ENCODE data around the gene ZNF280B.
A peak's percentile ranks its signal among the peaks of the same experiment; 100 is the strongest.
"Not testable (repeated sequence)": the region's sequence is repeated elsewhere in the genome, so short reads cannot be mapped to it uniquely, and the experiment has no call there.

Gene ZNF280B

DNA sequence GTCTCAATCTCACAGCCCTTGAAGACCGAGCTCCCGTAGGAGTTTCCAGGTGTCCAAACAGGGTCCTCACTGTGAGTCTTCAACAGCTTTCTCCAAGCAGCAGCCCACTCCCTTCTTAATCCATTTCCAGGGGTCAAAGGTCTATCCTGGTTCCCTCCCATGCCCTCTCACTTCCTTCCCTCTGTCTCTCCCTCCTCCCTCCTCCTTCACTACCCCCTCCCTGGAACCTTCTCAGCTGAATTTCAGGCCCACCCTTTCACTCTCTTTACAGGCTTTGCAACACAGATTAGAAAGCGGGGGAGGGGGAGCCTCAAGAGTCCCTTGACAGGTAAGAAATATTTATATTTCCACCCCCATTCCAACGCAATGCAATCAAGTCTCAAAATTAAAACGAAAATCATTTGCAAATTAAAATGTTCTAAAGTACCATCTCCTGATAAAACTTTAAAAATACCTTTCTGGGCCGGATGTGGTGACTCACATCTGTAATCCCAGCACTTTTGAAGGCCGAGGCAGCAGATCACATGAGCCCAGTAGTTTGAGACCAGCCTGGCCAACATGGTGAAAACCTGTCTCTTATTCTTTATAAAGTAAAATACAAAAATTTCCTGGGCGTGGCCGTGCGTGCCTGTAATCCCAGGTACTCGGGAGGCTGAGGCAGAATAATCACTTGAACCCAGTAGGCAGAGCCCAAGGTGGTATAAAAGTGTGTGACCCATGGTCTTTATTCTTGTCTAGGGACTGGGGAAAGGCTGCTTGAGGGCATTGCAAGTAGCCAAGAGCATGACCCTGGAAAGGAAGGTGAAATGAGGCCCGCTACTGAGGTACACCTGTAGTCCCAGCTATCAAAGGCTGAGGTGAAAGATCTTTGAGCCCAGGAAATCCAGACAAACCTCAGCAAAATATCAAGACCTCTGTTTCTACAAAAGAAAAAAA is 12.4 kb upstream of the ZNF280B start:
- H3K27ac ChIP-seq (ENCODE audit: low read depth, low read length): no peak overlapping the region
- H3K4me1 ChIP-seq (ENCODE audit: control insufficient read depth, insufficient read depth, low read length, unreplicated experiment): no peaks in the 10 kb centered on the region
- H3K79me2 ChIP-seq (ENCODE audit: control insufficient read depth, insufficient read depth, low read length, unreplicated experiment): no peaks in the 10 kb centered on the region
- no peaks in the 10 kb centered on the region for H3K36me3 ChIP-seq (ENCODE audit: insufficient read depth, low read length)
- no peak overlapping the region for H3K4me3 ChIP-seq (ENCODE audit: low read depth, low read length)
- no peak overlapping the region for H2AFZ ChIP-seq (ENCODE audit: low read length, unreplicated experiment)
- H3K27me3 ChIP-seq (ENCODE audit: insufficient read depth, low read length): no peaks in the 10 kb centered on the region

DNA sequence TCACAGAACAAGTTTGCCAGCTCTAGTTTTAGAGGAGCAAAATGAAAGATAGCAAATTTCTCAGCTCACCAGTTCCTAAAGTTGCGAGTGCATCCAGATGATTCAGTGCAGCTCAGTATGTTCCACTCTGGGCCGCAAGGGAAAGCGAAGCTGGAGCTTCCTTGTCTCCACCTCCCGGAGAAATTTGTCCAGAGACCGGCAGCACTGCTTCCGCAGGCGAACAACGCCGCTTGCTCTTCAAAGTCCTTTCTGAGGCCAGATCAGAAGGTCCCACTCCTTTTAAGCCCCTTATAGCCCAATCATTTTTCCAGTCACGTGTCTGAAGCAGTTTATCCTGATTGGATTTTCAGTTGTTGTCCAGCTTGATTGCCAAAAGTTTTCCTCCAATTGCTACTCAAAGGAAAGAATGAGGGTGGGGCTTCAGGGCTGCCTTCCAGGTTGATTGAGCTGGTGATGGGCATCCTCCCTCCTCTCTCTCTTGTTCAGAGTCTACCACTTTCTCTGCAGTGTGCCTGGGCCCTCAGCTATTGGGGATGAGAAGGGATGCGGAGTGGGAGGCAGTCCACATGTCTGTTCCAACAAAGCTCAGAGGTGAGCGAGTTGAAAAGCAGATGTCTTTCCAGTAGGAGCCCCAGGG is 11.6 kb upstream of the ZNF280B start, which contains the start of gene ZNF280A:
Gene ZNF280A (minus strand): TSS at position 251 of the 637 bp plus-strand sequence. CDS start 4,640 bp downstream, outside the sequence.
- Histone ChIP-seq H3K79me2 (ENCODE audit: control insufficient read depth, insufficient read depth, low read length, unreplicated experiment) (no peaks in the 10 kb centered on the region), H3K36me3 (ENCODE audit: insufficient read depth, low read length) (no peaks in the 10 kb centered on the region), H3K4me3 (ENCODE audit: low read depth, low read length) (peak within 1 kb of the TSS; percentile 61), H3K4me1 (ENCODE audit: control insufficient read depth, insufficient read depth, low read length, unreplicated experiment) (no peaks in the 10 kb centered on the region), H3K27me3 (ENCODE audit: insufficient read depth, low read length) (peaks cover 6% of the 10 kb centered on the region; the same call in 1 of the 2 replicates), H2AFZ (ENCODE audit: low read length, unreplicated experiment) (no peak within 1 kb of the TSS), H3K27ac (ENCODE audit: low read depth, low read length) (no peak within 1 kb of the TSS)

DNA sequence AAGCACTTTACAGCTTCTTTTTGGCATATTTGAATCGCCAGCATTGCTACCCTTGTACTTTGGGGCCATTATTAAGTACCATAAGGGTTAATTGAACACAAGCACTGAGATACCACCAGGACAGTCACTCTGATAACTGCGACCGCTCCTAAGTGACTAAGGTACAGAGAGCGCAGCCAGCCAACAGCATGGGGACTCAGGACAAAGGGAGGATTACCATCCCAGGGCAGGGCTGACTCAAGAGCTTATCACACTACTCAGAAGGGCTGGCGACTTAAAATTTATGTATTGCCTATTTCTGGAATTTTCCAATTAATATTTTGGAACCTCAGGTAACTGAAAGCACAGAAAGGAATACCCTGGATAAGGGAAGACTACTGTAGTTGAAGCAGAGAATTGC is 11.0 kb upstream of the ZNF280B start:
- peak overlapping the region; percentile 61 for H3K4me3 ChIP-seq (ENCODE audit: low read depth, low read length)
- peaks cover 10% of the 10 kb centered on the region; the same call in 1 of the 2 replicates for H3K27me3 ChIP-seq (ENCODE audit: insufficient read depth, low read length)
- no peak overlapping the region for H2AFZ ChIP-seq (ENCODE audit: low read length, unreplicated experiment)
- H3K36me3 ChIP-seq (ENCODE audit: insufficient read depth, low read length): no peaks in the 10 kb centered on the region
- H3K79me2 ChIP-seq (ENCODE audit: control insufficient read depth, insufficient read depth, low read length, unreplicated experiment): no peaks in the 10 kb centered on the region
- no peak overlapping the region for H3K27ac ChIP-seq (ENCODE audit: low read depth, low read length)
- no peaks in the 10 kb centered on the region for H3K4me1 ChIP-seq (ENCODE audit: control insufficient read depth, insufficient read depth, low read length, unreplicated experiment)

GRCh38 chr22:22516992-22517391 is 8.4 kb upstream of the ZNF280B start:
- Histone ChIP-seq H3K4me1 (ENCODE audit: control insufficient read depth, insufficient read depth, low read length, unreplicated experiment) (no peaks in the 10 kb centered on the region), H3K27me3 (ENCODE audit: insufficient read depth, low read length) (peaks cover 29% of the 10 kb centered on the region), H3K4me3 (ENCODE audit: low read depth, low read length) (no peak overlapping the region), H3K36me3 (ENCODE audit: insufficient read depth, low read length) (no peaks in the 10 kb centered on the region), H3K27ac (ENCODE audit: low read depth, low read length) (no peak overlapping the region), H3K79me2 (ENCODE audit: control insufficient read depth, insufficient read depth, low read length, unreplicated experiment) (no peaks in the 10 kb centered on the region), H2AFZ (ENCODE audit: low read length, unreplicated experiment) (no peak overlapping the region)

DNA sequence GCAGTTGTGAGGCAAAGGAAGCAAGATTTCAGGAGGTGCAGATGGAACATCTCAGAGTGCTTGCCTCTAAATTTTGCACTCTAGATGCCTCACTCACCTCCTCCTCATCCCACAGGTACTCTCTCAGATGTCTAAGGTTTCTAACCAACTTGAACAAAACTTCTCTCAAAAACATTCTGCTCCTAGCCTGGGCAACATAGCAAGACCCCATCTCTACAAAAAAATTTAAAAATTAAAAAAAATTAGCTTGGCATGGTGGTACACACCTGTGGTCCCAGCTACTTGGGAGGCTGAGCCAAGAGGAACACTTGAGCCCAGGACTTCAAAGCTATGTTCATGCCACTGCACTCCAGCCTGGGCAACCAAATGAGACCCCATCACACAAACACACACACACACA is 7.3 kb upstream of the ZNF280B start:
- no peaks in the 10 kb centered on the region for H3K36me3 ChIP-seq (ENCODE audit: insufficient read depth, low read length)
- no peak overlapping the region for H3K27ac ChIP-seq (ENCODE audit: low read depth, low read length)
- no peak overlapping the region for H2AFZ ChIP-seq (ENCODE audit: low read length, unreplicated experiment)
- no peaks in the 10 kb centered on the region for H3K79me2 ChIP-seq (ENCODE audit: control insufficient read depth, insufficient read depth, low read length, unreplicated experiment)
- no peak overlapping the region for H3K4me3 ChIP-seq (ENCODE audit: low read depth, low read length)
- H3K4me1 ChIP-seq (ENCODE audit: control insufficient read depth, insufficient read depth, low read length, unreplicated experiment): no peaks in the 10 kb centered on the region
- H3K27me3 ChIP-seq (ENCODE audit: insufficient read depth, low read length): peaks cover 31% of the 10 kb centered on the region

- H3K4me1 ChIP-seq (ENCODE audit: control insufficient read depth, insufficient read depth, low read length, unreplicated experiment); H3K4me3 ChIP-seq (ENCODE audit: low read depth, low read length); H3K36me3 ChIP-seq (ENCODE audit: insufficient read depth, low read length); H3K27ac ChIP-seq (ENCODE audit: low read depth, low read length); H2AFZ ChIP-seq (ENCODE audit: low read length, unreplicated experiment); H3K79me2 ChIP-seq (ENCODE audit: control insufficient read depth, insufficient read depth, low read length, unreplicated experiment): not testable (repeated sequence)
- H3K27me3 ChIP-seq (ENCODE audit: insufficient read depth, low read length): peaks cover 31% of the 10 kb centered on the region
Measured at GRCh38 chr22:22514431-22514830, 5.9 kb upstream of the ZNF280B start.

DNA sequence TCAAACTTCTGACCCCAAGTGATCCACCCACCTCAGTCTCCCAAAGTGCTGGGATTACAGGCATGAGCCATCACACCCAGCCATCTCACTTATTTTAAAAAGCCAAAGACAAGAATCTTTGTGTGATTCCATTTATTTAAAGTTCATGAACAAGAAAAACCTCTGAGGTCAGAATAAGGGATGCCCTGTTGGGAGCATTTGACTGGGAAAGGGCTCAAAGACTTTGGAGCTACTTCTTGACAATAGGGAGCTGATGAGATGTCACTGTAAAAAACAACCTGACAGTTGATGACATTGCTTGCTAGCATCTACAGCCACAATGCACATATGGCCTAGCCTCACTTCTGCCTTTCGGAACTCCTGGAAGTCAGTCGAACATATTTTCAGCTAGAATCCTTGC is 5.1 kb upstream of the ZNF280B start:
- no peaks in the 10 kb centered on the region for H3K36me3 ChIP-seq (ENCODE audit: insufficient read depth, low read length)
- no peaks in the 10 kb centered on the region for H3K4me1 ChIP-seq (ENCODE audit: control insufficient read depth, insufficient read depth, low read length, unreplicated experiment)

DNA sequence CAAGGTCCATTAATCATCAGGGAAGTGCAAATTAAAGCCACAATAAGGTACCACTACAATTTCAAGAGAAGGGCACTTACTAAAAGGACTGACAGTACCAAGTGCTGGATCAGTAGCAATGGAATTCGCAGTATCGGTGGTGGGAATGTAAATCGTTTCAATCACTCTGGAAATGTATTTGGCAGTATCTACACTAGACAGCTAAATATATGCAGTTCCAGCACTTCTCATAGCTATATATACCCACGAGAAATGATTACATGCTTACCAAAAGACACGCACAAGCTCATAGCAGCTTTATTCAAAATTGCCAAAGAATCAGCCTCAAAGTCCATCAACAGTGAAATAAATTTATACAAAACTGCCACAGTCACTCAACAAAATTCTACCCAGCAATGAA is 4.4 kb upstream of the ZNF280B start:
- no peaks in the 10 kb centered on the region for H3K36me3 ChIP-seq (ENCODE audit: insufficient read depth, low read length)
- H3K79me2 ChIP-seq (ENCODE audit: control insufficient read depth, insufficient read depth, low read length, unreplicated experiment): no peaks in the 10 kb centered on the region
- no peak overlapping the region for H2AFZ ChIP-seq (ENCODE audit: low read length, unreplicated experiment)
- no peak overlapping the region for H3K4me3 ChIP-seq (ENCODE audit: low read depth, low read length)
- H3K4me1 ChIP-seq (ENCODE audit: control insufficient read depth, insufficient read depth, low read length, unreplicated experiment): no peaks in the 10 kb centered on the region
- peaks cover 31% of the 10 kb centered on the region for H3K27me3 ChIP-seq (ENCODE audit: insufficient read depth, low read length)
- H3K27ac ChIP-seq (ENCODE audit: low read depth, low read length): no peak overlapping the region

More for the DNA sequence above, 5.1 kb upstream of the ZNF280B start:
- Histone ChIP-seq H3K27me3 (ENCODE audit: insufficient read depth, low read length) (peaks cover 31% of the 10 kb centered on the region), H2AFZ (ENCODE audit: low read length, unreplicated experiment) (no peak overlapping the region), H3K27ac (ENCODE audit: low read depth, low read length) (no peak overlapping the region), H3K79me2 (ENCODE audit: control insufficient read depth, insufficient read depth, low read length, unreplicated experiment) (no peaks in the 10 kb centered on the region), H3K4me3 (ENCODE audit: low read depth, low read length) (no peak overlapping the region)

DNA sequence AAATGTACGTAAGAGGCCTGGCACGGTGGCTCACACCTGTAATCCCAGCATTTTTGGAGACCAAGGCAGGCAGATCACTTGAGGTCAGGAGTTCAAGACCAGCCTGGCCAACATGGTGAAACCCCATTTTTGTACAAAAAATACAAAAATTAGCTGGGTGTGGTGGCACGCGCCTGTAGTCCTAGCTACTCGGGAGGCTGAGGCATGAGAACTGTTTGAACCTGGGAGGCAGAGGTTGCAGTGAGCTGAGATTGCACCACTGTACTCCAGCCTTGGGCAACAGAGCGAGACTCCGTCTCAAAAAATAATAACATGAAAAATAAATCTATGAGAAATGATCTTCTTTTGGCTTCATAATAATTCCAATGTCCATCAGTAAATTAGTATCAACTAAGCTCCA is 2.3 kb upstream of the ZNF280B start:
- H3K27me3 ChIP-seq (ENCODE audit: insufficient read depth, low read length): peaks cover 31% of the 10 kb centered on the region
- not testable (repeated sequence) for H2AFZ ChIP-seq (ENCODE audit: low read length, unreplicated experiment); H3K27ac ChIP-seq (ENCODE audit: low read depth, low read length); H3K4me3 ChIP-seq (ENCODE audit: low read depth, low read length); H3K79me2 ChIP-seq (ENCODE audit: control insufficient read depth, insufficient read depth, low read length, unreplicated experiment); H3K36me3 ChIP-seq (ENCODE audit: insufficient read depth, low read length); H3K4me1 ChIP-seq (ENCODE audit: control insufficient read depth, insufficient read depth, low read length, unreplicated experiment)

- H3K36me3 ChIP-seq (ENCODE audit: insufficient read depth, low read length); H3K27ac ChIP-seq (ENCODE audit: low read depth, low read length); H3K4me3 ChIP-seq (ENCODE audit: low read depth, low read length); H3K4me1 ChIP-seq (ENCODE audit: control insufficient read depth, insufficient read depth, low read length, unreplicated experiment); H3K79me2 ChIP-seq (ENCODE audit: control insufficient read depth, insufficient read depth, low read length, unreplicated experiment); H2AFZ ChIP-seq (ENCODE audit: low read length, unreplicated experiment): not testable (repeated sequence)
- H3K27me3 ChIP-seq (ENCODE audit: insufficient read depth, low read length): peaks cover 22% of the 10 kb centered on the region
Measured at GRCh38 chr22:22509912-22510311, 1.4 kb upstream of the ZNF280B start.
